ENCODE measurements around the gene SLC1A2.

The SLC1A2 gene

GRCh38 chr11:35436581-35437250, 17.4 kb upstream of the SLC1A2 start:
- Histone ChIP-seq H3K27ac (ENCODE audit: low read depth, low read length) (no peak overlapping the region), H2AFZ (ENCODE audit: insufficient read depth, low read length, poor library complexity) (no peak overlapping the region), H3K27me3 (ENCODE audit: insufficient read depth, low read length) (no peaks in the 10 kb centered on the region), H2BK12ac (ENCODE audit: low read length) (no peak overlapping the region), H3K4me3 (ENCODE audit: low read depth, low read length) (no peak overlapping the region), H4K8ac (ENCODE audit: low read depth, low read length) (no peak overlapping the region), H3K4me1 (ENCODE audit: control insufficient read depth in 1 of 2, insufficient read depth in 2 of 2, low read length in 2 of 2) (no peaks in the 10 kb centered on the region), H3K79me2 (ENCODE audit: control insufficient read depth, insufficient read depth, low read length, poor library complexity) (no peaks in the 10 kb centered on the region), H3K4ac (ENCODE audit: low read depth, low read length) (no peak overlapping the region), H4K12ac (ENCODE audit: low read depth, low read length) (no peak overlapping the region), H4K91ac (ENCODE audit: low read depth, low read length) (no peak overlapping the region), H3K36me3 (ENCODE audit: control insufficient read depth in 1 of 2, insufficient read depth in 2 of 2, low read length in 2 of 2) (no peaks in the 10 kb centered on the region), H2BK120ac (ENCODE audit: insufficient read depth, low read length, poor library complexity) (no peak overlapping the region), H3K4me2 (ENCODE audit: low read length) (no peak overlapping the region), H3K9ac (ENCODE audit: low read length) (no peak overlapping the region), H3K14ac (ENCODE audit: low read length) (no peak overlapping the region), H2AK5ac (ENCODE audit: low read length) (no peak overlapping the region), H2BK5ac (ENCODE audit: low read depth, low read length, poor library complexity) (no peak overlapping the region), H3K23ac (ENCODE audit: low read length) (no peak overlapping the region), H3K18ac (ENCODE audit: low read length) (no peak overlapping the region), H3K9me3 (ENCODE audit: insufficient read depth, low read depth, low read length) (peaks cover 3% of the 10 kb centered on the region), H3K79me1 (ENCODE audit: low read length) (no peaks in the 10 kb centered on the region)
- DNase-seq: no peak
- no CpG with 5 or more reads among the region's 2 CpGs for WGBS (ENCODE audit: extremely low coverage, insufficient coverage, insufficient read length)

DNA sequence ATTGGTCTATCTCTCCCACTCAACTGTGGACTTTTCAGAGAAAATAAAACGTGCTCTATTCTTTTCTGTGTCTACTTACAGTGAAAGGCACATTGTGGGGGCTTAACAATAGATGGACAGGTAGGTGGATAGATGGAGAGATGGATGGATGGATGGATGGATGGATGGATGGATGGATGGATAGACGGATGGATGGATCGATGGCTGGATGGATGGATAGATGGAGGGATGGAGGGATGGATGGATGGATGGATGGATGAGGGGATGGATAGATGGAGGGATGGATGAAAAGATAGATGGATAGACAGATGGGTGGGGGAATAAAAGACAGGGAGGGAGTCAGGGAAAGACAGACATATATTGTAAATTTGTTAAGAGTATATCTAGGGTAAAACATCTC, 14.2 kb upstream of the SLC1A2 start:
- Histone ChIP-seq H3K4ac (ENCODE audit: low read depth, low read length) (no peak overlapping the region), H3K14ac (ENCODE audit: low read length) (no peak overlapping the region), H2BK120ac (ENCODE audit: insufficient read depth, low read length, poor library complexity) (no peak overlapping the region), H2BK12ac (ENCODE audit: low read length) (no peak overlapping the region), H3K9ac (ENCODE audit: low read length) (no peak overlapping the region), H3K79me2 (ENCODE audit: control insufficient read depth, insufficient read depth, low read length, poor library complexity) (no peaks in the 10 kb centered on the region), H4K91ac (ENCODE audit: low read depth, low read length) (no peak overlapping the region), H3K27ac (ENCODE audit: low read depth, low read length) (no peak overlapping the region), H3K27me3 (ENCODE audit: insufficient read depth, low read length) (no peaks in the 10 kb centered on the region), H3K4me3 (ENCODE audit: low read depth, low read length) (no peak overlapping the region), H2AFZ (ENCODE audit: insufficient read depth, low read length, poor library complexity) (no peak overlapping the region), H3K9me3 (ENCODE audit: insufficient read depth, low read depth, low read length) (peaks cover 3% of the 10 kb centered on the region), H2BK5ac (ENCODE audit: low read depth, low read length, poor library complexity) (no peak overlapping the region), H3K4me1 (ENCODE audit: control insufficient read depth in 1 of 2, insufficient read depth in 2 of 2, low read length in 2 of 2) (no peaks in the 10 kb centered on the region), H3K4me2 (ENCODE audit: low read length) (no peak overlapping the region), H3K79me1 (ENCODE audit: low read length) (no peaks in the 10 kb centered on the region), H4K12ac (ENCODE audit: low read depth, low read length) (no peak overlapping the region), H4K8ac (ENCODE audit: low read depth, low read length) (no peak overlapping the region), H3K36me3 (ENCODE audit: control insufficient read depth in 1 of 2, insufficient read depth in 2 of 2, low read length in 2 of 2) (no peaks in the 10 kb centered on the region), H3K23ac (ENCODE audit: low read length) (no peak overlapping the region), H2AK5ac (ENCODE audit: low read length) (no peak overlapping the region), H3K18ac (ENCODE audit: low read length) (no peak overlapping the region)
- no peak for DNase-seq
- 100% methylated on average over 2 of the region's 3 CpGs for WGBS (ENCODE audit: extremely low coverage, insufficient coverage, insufficient read length)

DNA sequence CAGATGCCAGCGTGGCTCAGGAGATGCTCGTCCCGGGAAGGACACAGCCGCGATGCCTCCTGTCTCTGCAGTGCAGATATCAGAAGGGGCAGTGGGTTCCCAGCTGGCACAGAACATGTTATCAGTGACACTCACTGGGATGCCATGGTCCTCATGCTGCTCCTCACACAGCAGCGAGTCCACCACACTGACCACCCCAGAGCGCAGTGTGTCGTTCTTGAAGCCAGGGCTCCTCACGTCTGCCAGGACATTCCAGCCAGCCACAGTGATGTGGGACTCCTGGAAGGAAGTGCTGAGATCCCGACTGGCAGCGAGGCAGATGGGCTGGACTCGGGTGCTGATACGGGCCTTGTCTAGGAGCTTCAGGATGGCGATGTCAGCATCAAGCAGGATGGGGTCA, 13.1 kb upstream of the SLC1A2 start:
- Histone ChIP-seq H2BK5ac (ENCODE audit: low read depth, low read length, poor library complexity) (no peak overlapping the region), H3K9ac (ENCODE audit: low read length) (no peak overlapping the region), H3K23ac (ENCODE audit: low read length) (no peak overlapping the region), H3K4me1 (ENCODE audit: control insufficient read depth in 1 of 2, insufficient read depth in 2 of 2, low read length in 2 of 2) (no peaks in the 10 kb centered on the region), H3K27me3 (ENCODE audit: insufficient read depth, low read length) (no peaks in the 10 kb centered on the region), H2BK12ac (ENCODE audit: low read length) (no peak overlapping the region), H2AK5ac (ENCODE audit: low read length) (no peak overlapping the region), H2AFZ (ENCODE audit: insufficient read depth, low read length, poor library complexity) (no peak overlapping the region), H3K4ac (ENCODE audit: low read depth, low read length) (no peak overlapping the region), H3K36me3 (ENCODE audit: control insufficient read depth in 1 of 2, insufficient read depth in 2 of 2, low read length in 2 of 2) (no peaks in the 10 kb centered on the region), H2BK120ac (ENCODE audit: insufficient read depth, low read length, poor library complexity) (no peak overlapping the region), H3K4me2 (ENCODE audit: low read length) (no peak overlapping the region), H4K8ac (ENCODE audit: low read depth, low read length) (no peak overlapping the region), H3K79me2 (ENCODE audit: control insufficient read depth, insufficient read depth, low read length, poor library complexity) (no peaks in the 10 kb centered on the region), H3K18ac (ENCODE audit: low read length) (no peak overlapping the region), H3K27ac (ENCODE audit: low read depth, low read length) (no peak overlapping the region), H3K9me3 (ENCODE audit: insufficient read depth, low read depth, low read length) (peaks cover 3% of the 10 kb centered on the region), H3K14ac (ENCODE audit: low read length) (no peak overlapping the region), H3K79me1 (ENCODE audit: low read length) (no peaks in the 10 kb centered on the region), H4K12ac (ENCODE audit: low read depth, low read length) (no peak overlapping the region), H4K91ac (ENCODE audit: low read depth, low read length) (no peak overlapping the region), H3K4me3 (ENCODE audit: low read depth, low read length) (no peak overlapping the region)
- DNase-seq: no peak
- no CpG with 5 or more reads among the region's 14 CpGs for WGBS (ENCODE audit: extremely low coverage, insufficient coverage, insufficient read length)

DNA sequence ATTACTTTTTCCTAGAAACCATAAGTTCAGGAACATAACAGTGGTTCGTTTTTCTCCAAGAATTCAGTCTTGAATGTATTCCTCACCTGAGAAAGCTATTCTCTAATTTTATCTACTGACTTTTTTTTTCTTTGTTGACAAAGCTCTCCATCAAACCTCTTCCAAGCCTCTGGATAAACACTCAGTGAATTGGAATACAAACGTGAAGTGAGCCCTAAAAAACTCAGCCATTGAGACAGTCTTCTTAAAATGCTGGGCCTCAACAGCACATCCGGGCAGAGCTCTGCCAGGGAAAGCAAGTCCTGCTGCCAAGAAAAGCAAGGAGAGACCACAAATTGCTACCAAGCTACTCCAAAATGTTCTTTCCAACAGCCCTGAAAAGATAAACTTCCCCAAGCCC, 7.7 kb upstream of the SLC1A2 start:
- Histone ChIP-seq H3K9me3 (ENCODE audit: insufficient read depth, low read depth, low read length) (no peaks in the 10 kb centered on the region), H3K27ac (ENCODE audit: low read depth, low read length) (no peak overlapping the region), H2BK5ac (ENCODE audit: low read depth, low read length, poor library complexity) (no peak overlapping the region), H3K4me3 (ENCODE audit: low read depth, low read length) (no peak overlapping the region), H3K18ac (ENCODE audit: low read length) (no peak overlapping the region), H3K23ac (ENCODE audit: low read length) (no peak overlapping the region), H3K4ac (ENCODE audit: low read depth, low read length) (no peak overlapping the region), H3K79me2 (ENCODE audit: control insufficient read depth, insufficient read depth, low read length, poor library complexity) (no peaks in the 10 kb centered on the region), H2AK5ac (ENCODE audit: low read length) (no peak overlapping the region), H4K8ac (ENCODE audit: low read depth, low read length) (no peak overlapping the region), H3K14ac (ENCODE audit: low read length) (no peak overlapping the region), H2AFZ (ENCODE audit: insufficient read depth, low read length, poor library complexity) (no peak overlapping the region), H3K36me3 (ENCODE audit: control insufficient read depth in 1 of 2, insufficient read depth in 2 of 2, low read length in 2 of 2) (no peaks in the 10 kb centered on the region), H3K4me2 (ENCODE audit: low read length) (no peak overlapping the region), H3K27me3 (ENCODE audit: insufficient read depth, low read length) (peaks cover 2% of the 10 kb centered on the region), H3K79me1 (ENCODE audit: low read length) (no peaks in the 10 kb centered on the region), H4K91ac (ENCODE audit: low read depth, low read length) (no peak overlapping the region), H2BK120ac (ENCODE audit: insufficient read depth, low read length, poor library complexity) (no peak overlapping the region), H2BK12ac (ENCODE audit: low read length) (no peak overlapping the region), H3K9ac (ENCODE audit: low read length) (no peak overlapping the region), H3K4me1 (ENCODE audit: control insufficient read depth in 1 of 2, insufficient read depth in 2 of 2, low read length in 2 of 2) (no peaks in the 10 kb centered on the region), H4K12ac (ENCODE audit: low read depth, low read length) (no peak overlapping the region)
- no peak for DNase-seq
- WGBS (ENCODE audit: extremely low coverage, insufficient coverage, insufficient read length): no CpG with 5 or more reads among the region's 3 CpGs

Measured in trophoblast cell (in vitro differentiated cells and primary cell).